Stimulated activated CD4-positive, alpha-beta T cell treated with anti-CD3 and anti-CD28 coated beads, Interleukin-1b, Interleukin-23, amount 100 ng/mL, for 1 hour (primary cell): Measurements from ENCODE around the gene WHAMM.
"Not testable (repeated sequence)": the region's sequence is repeated elsewhere in the genome, so short reads cannot be mapped to it uniquely, and the experiment has no call there.

Experiments used
- DNase-seq, 2 donors: peaks; one replicate each; pipeline ENCODE4 v3.0.0-alpha.2; 2020; ENCODE audit warnings: low read depth in 2 of 2

Gene WHAMM

DNA sequence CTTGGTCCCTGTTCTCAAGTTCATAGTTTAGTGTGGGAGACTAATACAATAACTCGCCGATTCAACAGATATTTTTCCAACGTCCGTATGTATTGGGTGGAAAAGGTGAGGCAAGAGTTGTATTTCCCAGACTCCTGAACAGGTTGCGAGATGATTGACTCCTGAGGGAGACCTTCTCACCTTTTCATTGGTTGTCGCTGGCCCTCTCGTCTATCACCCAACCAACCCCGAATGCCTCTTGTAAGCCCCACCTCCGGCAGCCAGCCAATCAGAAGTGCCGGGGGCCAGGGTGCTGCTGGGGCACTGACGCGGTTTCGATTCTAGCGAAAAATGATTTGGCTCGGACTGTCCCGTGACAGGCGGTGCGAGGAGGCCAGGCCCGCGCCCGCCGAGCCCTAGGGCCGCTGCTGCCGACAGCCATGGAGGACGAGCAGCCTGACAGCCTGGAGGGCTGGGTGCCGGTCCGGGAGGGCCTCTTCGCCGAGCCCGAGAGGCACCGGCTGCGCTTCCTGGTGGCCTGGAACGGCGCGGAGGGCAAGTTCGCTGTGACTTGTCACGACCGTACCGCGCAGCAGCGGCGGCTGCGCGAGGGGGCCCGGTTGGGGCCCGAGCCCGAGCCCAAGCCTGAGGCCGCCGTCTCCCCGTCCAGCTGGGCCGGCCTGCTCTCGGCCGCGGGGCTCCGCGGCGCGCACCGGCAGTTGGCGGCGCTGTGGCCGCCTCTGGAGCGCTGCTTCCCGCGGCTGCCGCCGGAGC, at the start of gene WHAMM:
TSS of gene WHAMM (plus strand) at position 321 of the 753 bp plus-strand sequence. CDS start at position 420, 99 bp downstream.
- peak; percentile 82 to 86 for DNase-seq

GRCh38 chr15:82763361-82764116, 45.9 kb upstream of the WHAMM start:
- DNase-seq: no peak

DNA sequence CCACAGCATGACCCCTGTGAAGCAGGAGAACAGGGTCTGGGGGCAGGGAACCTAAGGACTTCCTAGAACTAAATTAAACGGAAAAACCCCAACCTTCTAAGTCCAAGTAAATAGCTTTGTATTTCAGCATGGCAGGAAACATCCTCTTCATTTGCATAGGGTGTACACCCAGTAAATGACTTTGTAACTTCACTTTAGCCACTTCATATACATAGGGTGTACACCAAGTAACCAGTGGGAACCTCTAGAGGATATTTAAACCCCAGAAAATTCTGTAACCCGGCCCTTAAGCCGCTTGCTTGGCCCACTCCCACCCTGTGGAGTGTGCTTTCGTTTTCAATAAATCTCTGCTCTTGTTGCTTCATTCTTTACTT, 45.3 kb upstream of the WHAMM start:
- DNase-seq: no peak

DNA sequence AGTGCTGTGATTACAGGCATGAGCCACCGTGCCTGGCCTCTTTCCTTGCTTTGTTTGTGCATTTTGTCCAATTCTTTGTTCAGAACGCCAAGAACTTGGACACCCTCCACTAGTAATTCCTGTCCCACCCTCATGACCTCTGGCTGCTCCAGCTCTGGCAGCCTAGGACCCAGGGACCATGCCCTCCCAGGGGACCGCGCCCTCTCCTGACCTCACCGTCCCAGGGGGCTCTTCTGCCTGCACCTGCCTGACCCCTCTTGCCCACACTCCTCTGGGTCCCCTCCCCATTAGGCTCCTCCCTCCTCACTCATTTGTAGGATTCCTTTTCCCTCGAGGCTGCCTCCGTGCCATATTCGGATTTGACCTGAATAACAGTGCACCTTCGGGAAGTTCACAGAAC, 44.7 kb upstream of the WHAMM start:
- no peak for DNase-seq

GRCh38 chr15:82766201-82766600, 43.2 kb upstream of the WHAMM start:
- not testable (repeated sequence) for DNase-seq

- DNase-seq: no peak
Measured at GRCh38 chr15:82767163-82767829, 42.1 kb upstream of the WHAMM start.

DNA sequence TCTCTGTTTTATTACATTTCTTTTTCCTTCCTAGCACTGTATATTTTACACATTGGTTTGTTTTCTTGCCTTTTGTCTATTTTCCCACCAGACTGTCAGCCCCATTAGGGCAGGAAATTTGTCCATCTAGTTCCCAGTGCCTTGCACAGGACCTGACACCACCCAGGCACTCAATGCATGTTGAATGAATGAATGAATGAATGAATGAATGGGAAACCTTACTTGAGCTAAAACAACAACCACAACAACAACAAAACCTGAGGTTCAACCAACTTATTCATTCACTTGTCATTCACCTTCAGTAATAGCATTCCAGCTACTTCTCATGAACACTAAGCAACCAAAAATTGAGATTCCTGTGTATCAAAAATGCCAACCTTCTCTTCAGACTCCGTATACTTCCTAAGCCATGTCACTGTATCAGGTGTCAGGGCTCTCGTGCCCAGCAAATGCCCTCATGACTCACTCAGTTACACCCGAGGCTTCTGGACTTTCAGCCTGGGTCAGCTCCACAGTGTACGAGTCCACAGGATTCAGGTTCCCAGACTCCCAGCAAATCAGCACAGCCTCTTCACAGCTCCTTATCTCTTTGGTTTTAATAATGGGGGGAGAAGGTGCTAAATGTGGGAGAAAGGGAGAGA, 40.9 kb upstream of the WHAMM start:
- DNase-seq: no peak

DNA sequence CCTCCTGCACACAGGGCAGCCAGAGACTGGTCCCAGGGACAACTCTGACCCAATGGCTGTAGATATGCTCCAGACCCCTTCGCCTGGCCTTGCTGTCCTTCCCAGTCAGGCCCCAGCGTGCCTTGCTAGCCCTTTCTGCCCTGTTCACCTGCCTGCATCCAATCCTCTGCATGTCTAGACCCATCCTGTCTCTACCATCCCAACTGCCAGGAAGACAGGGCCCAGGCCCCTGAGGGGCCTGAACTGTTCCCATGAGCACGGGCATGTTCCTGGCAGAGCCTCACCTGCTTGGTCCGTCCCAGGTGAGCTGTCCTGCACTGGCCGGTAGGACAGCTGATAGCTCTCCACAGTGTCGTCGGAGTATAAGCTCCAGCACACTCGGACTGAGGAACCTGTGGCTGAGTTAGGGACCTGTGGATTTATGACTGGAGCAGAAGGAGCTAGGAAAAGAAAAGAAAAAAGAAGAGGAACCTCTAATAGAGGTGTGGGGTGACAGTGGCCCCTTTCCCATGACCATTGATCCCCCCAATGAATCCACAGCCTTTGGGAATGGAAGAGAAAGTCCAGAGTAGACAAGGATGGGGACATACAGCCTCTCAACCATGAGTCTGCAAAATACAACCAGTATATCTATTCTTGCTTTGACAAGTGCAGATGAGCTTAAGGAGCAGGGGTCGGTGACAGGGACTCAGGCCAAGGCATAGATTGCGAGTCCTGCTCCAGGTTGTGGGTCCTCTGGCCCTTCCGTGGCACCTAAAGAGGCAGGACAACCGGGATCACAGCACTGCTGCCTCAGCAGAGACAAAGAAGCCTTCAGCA, 37.4 kb upstream of the WHAMM start:
- no peak for DNase-seq

- DNase-seq: no peak
Measured at GRCh38 chr15:82774496-82774895, 34.9 kb upstream of the WHAMM start.

DNA sequence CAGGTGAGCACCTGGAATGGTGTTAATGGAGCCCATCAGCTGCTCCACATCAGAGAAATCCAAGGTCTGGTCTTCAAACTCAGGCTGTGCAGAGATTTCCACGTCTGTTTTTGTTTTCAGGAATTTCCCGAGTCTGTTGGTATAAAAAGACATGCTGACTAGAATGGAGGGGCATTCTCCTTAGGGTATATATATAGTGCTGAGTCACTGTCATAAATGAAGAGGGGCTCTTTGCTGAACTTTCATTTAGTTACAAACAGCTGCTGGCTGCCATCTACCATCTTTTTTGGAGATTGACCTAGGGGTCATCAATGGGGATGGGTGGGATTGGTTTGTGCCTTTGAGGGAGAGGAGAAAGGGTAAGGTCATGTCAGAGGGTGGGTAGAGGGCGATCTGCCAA, 30.7 kb upstream of the WHAMM start:
- no peak for DNase-seq

GRCh38 chr15:82781349-82781748, 28.1 kb upstream of the WHAMM start:
- no peak for DNase-seq

GRCh38 chr15:82788496-82788895, 20.9 kb upstream of the WHAMM start:
- DNase-seq: no peak

DNA sequence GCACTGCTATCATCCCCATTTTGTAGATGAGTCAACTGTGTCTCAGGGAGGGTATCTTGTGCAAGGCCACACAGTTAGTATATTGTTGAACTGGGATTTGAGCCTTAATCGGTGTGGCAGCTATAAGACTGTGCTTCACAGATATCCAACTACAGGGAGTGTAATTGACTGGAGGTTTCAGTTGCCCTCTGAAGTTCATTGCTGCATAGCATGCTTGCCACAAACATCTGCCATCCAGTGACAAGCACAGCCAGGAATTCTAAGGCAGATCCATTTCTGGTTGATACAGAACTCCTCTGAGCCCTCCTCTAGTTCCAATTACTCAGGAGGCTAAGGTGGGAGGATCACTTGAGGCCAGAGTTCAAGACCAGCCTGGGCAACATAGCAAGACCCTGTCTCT, 19.9 kb upstream of the WHAMM start:
- DNase-seq: no peak

GRCh38 chr15:82790321-82790720, 19.1 kb upstream of the WHAMM start:
- no peak for DNase-seq

- no peak for DNase-seq
Measured at GRCh38 chr15:82792068-82792467, 17.4 kb upstream of the WHAMM start.

GRCh38 chr15:82793737-82794136, 15.7 kb upstream of the WHAMM start:
- no peak for DNase-seq

- no peak for DNase-seq
Measured at GRCh38 chr15:82798104-82798503, 11.3 kb upstream of the WHAMM start.

DNA sequence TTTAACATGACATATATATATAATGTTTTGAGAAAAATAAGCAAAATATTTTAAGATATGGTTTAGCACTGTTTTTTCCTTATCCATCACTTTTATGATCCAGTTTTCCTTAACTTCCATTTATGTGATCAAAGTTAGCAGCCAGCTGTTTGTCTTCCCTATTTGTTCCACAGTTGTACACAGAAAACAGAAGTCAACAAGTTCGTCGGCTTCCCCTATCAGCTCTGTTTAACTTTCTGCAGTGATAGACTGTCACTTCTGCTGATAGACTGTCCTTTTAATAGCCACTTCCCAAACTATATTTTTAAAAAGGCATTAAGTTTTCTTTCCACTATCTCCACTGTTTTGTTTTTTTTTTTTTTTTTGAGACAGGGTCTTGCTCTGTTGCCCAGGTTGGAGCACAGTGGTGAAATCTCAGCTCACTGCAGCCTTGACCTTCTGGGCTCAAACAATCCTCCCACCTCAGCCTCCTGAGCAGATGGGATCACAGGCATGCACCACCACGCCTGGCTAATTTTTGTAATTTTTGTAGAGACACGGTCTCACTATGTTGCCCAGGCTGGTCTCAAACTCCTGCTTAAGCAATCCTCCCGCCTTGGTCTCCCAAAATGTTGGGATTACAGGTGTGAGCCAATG, 10.8 kb upstream of the WHAMM start:
- no peak for DNase-seq

- DNase-seq: no peak
Measured at GRCh38 chr15:82799183-82799841, 10.1 kb upstream of the WHAMM start.

DNA sequence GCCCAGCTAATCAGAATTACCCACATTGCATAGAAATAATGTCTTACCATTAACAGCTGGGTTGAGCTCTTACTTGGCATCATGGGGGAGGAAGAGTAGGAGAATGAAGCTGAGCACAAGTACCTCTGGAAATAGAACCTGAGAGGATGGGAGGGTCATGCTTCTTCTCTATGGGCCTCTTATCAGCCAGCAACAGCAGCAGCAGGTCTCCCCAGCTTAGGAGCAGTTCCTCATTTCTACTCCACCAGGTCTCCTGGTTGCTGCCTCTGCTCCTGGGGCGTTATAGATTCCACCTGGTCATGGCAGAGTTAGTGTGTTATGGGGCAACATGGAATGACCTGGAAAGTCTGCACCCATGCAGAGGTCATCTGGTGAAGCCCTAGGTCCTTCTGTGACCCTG, 6.9 kb upstream of the WHAMM start:
- no peak for DNase-seq
